Stimulated activated CD8-positive, alpha-beta memory T cell treated with anti-CD3 and anti-CD28 coated beads, Interleukin-15, amount 100 ng/mL, for 24 hours (primary cell): ENCODE measurements around the gene BRMS1L.
"Not testable (repeated sequence)": the region's sequence is repeated elsewhere in the genome, so short reads cannot be mapped to it uniquely, and the experiment has no call there.

Experiments
- DNase-seq: peaks from one replicate; pipeline ENCODE4 v3.0.0-alpha.2; 2020; ENCODE audit warnings: low read depth

Gene BRMS1L, protein sequence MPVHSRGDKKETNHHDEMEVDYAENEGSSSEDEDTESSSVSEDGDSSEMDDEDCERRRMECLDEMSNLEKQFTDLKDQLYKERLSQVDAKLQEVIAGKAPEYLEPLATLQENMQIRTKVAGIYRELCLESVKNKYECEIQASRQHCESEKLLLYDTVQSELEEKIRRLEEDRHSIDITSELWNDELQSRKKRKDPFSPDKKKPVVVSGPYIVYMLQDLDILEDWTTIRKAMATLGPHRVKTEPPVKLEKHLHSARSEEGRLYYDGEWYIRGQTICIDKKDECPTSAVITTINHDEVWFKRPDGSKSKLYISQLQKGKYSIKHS

DNA sequence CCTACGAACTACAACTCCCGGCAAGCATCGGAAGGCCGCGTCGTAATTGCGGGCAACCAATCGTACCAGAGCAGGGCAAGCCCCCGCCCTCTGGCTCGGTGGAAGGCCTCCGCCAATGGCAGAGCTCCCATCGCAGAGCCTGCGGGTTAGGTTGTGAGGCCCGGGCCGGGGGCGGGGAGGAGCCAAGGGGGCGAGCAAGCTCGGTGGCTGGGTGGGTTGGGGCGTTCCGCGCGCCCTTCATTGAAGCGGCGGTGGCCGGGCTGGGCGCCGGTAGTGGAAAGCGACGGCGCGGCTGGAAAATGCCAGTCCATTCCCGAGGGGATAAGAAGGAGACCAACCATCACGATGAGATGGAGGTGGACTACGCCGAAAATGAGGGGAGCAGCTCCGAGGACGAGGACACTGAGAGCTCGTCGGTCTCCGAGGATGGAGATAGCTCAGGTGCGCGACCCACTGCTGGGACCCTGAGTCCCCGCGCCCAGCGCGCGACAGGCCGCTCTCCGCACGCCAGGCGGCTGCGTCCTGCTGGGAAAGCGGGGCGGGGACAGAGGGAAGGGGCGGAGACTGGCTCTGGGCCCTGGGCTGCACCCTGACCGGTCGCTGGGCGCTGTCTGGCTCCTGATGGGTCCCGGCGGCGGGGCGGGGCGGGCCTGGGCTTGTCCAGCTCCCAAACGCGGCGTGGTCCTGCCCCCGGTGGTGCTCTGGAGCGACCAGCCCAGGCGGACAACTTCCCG lies at the start of gene BRMS1L:
TSS of gene BRMS1L (plus strand) at position 121 of the 734 bp plus-strand sequence. CDS start at position 300, 179 bp downstream.
- DNase-seq: peak; percentile 83

DNA sequence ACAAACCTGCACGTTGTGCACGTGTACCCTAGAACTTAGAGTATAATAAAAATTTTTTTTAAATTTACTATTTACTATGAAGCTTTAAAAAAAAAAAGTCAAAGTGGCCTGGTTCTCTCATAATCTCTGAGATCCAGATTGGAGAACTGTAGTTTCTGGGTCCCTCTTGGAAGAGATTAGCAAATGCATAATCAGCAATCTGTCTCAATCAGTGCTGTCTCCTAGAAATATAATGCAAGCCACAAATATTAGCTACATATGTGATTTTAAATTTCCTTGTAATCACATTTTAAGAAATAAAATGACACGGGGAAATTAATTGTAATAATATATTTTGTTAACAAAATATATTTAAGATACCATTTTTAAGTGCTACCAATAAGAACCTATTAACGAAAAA lies 49.3 kb upstream of the BRMS1L start:
- no peak for DNase-seq

DNA sequence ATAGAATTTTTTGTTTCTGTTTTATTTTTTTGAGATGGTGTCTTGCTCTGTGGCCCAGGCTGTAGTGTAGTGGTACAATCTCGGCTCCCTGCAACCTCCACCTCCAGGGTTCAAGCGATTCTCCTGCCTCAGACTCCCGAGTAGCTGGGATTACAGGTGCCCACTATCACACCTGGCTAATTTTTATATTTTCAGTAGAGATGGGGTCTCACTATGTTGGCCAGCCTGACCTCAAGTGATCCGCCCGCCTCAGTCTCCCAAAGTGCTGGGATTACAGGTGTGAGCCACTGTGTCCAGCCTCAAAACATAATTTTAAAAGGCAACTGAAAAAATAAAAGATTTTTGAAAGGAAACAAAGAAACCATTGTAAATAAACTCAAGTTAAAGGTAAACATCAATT lies 48.6 kb upstream of the BRMS1L start:
- not testable (repeated sequence) for DNase-seq

DNA sequence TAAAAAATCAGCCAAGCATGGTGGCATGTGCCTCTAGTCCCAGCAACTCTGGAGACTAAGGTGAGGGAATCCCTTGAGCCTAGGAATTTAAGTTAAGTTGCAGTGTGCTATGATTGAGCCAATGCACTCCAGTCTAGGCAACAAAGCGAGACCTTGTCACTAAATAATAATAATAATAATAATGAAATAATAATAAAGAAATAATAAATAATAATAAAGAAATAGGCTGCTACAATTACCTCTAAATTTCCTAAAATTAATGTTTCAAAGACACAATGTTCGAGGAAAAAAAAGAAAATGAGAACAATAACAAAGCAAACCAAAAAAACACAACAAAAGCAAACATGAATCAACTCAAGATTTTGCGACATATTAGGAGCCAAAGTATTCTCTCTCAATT lies 46.8 kb upstream of the BRMS1L start:
- no peak for DNase-seq

DNA sequence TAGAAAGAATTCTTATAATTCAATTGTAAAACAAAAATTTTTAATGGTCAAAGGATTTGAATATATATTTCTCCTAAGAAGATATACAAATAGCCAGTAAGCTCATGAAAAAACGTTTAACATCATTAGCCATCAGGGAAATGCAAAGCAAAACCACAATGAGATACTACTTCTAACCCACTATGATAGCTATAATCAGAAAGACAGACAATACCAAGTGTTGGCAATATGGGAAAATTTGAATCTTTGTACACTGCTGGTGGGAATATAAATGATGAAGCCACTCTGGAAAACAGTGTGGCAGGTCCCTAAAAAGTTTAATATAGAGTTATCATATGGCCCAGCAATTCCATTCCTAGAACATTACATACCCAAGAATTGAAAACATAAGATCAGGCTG lies 42.4 kb upstream of the BRMS1L start:
- no peak for DNase-seq

DNA sequence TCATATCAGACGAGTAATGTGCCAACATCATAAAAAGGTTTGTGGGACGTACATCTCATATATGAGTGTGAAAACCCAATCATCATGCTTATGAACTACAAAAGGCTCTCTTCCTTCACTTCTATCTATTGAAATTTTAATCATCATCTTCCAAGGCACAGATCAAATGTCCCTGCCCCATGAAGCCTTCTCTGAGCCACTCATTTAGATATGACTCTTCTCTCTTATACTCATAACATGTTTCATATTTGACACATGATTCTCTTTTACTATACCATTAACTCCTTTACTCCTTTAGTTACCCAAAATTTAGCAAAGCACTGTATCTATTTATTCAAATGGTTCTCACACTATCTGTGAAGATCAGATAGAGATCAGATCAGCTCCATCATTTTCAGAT lies 39.3 kb upstream of the BRMS1L start:
- DNase-seq: no peak

DNA sequence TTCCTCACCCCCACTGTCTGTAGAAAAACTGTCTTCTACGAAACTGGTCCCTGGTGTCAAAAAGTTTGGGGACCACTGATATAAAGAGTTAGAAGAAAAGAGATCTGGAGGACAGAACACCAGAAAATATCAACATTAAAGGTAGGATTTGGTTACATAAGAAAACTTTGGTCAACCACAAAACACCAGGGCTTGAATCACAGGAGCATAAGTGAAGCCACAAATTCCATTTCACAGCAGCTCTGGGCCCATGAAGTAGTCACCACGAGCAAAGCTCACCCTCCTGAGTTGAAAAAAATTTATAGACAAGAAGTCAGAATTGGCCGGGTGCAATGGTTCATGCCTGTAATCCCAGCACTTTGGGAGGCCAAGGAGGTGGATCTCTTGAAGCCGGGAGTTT lies 36.5 kb upstream of the BRMS1L start:
- DNase-seq: no peak

DNA sequence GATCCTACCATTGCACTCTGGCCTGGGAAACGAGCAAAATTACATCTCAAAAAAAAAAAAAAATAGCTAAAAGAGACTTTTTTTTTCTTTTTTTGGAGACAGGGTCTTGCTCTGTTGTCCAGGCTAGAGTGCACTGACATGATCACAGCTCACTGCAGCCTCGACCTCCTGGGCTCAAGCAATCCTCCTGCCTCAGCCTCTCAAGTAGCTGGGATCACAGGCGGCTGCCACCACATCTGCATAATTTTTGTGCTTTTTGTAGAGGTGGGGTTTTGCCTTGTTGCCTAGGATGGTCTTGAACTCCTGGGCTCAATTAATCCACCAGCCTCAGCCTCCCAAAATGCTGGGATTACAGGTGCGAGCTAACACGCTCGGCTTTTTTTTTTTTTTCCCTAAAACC lies 28.3 kb upstream of the BRMS1L start:
- no peak for DNase-seq

DNA sequence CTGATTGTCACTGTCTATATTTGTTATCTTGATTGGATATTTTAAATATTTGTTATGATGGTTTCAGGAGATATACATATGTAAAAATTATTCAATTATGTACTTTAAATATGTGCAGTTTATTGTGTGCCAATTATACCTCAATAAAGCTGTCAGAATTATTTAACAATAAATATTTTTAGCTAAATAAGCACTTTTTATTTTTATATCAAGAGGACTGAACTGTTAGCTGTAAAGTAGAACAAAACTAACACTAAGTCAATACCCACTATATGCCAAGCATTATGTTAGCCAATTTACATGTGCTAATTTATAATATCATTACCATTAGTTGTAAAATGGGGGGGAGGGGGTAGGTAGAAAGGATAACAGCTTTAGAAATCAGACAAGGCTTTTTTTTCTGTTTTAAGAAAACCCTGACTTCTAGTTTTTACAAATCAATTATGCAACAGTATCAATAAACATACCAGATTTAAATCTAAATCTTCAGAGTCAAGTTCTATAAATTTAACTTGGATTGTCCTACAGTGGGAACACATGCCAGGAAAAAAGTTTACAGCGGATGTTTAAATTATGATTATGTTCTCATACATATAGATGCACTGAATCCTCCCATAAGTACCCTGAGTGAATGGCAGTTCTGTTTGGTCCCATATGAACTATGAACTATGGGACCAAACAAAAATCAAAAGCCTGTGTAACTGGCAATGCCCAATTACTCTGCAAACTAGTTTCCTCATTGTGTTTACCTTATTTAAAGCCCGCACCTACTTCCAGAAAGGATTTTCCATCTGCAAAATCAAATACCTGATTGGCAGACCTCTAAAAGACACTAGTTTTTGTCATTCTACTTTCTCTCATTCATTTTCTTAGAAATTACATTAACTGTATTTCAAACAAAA lies 19.9 kb upstream of the BRMS1L start:
- DNase-seq: no peak

DNA sequence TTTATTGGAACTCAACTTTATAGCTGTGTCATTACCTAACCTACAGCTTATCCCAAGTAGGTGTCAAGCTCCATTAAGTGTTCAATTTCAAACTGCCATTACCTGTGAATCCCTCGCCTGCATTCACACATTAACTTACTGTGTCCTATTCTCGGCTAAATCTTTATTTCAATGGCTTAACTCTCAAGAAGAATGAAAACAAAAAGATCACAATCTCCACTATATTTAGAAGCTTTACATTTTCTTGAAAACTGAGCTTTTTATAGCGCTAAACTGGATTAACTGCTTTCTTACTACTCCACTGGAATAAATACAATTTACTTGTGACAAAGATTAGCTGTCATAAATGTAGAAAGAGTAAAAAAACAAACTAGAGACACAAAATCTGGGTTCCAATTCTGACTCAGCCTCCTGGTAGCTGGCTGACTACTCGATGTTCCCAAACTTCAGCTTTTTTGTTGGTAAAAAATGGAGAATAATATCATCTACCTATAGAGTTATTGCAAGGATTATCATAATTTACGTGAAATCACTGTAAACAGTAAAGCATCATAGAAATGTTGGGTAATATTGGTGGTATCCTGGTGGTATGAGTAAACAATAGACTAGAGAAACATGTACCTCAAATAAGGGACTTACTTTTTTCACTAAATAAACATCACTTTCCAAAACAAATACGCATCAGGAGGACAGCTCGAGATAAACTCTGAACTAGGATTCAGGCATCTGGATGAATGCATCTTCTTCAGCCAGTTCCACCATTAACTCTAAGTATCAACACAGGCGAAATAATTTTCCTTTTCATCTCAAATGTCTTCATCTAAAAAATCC lies 18.8 kb upstream of the BRMS1L start:
- no peak for DNase-seq

DNA sequence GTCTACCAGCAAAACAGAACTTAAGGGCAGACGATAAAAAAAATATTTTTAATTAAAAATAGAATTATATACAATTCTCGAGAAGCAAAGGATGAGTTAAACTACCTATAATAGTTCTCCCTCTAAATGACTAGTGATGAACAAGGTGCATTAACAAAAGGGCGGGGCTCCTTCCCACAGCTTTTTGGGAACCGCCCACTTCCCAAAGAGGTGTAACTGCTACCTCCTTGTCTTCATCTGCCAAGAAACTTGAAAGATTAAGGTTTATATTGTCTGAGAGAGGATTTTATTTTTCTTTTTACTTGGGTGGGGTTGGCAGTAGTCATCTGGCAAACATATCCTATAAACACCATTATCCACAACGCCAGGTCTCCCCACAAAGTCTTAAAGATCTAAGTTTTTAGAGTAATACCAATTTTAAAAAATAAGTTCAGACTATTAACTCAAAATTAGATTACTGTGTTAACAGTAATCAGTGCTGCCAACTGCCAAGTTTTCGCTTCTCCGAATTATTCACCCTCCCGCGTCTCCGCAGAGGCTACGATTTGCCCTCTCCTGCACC lies 18.0 kb upstream of the BRMS1L start:
- no peak for DNase-seq

DNA sequence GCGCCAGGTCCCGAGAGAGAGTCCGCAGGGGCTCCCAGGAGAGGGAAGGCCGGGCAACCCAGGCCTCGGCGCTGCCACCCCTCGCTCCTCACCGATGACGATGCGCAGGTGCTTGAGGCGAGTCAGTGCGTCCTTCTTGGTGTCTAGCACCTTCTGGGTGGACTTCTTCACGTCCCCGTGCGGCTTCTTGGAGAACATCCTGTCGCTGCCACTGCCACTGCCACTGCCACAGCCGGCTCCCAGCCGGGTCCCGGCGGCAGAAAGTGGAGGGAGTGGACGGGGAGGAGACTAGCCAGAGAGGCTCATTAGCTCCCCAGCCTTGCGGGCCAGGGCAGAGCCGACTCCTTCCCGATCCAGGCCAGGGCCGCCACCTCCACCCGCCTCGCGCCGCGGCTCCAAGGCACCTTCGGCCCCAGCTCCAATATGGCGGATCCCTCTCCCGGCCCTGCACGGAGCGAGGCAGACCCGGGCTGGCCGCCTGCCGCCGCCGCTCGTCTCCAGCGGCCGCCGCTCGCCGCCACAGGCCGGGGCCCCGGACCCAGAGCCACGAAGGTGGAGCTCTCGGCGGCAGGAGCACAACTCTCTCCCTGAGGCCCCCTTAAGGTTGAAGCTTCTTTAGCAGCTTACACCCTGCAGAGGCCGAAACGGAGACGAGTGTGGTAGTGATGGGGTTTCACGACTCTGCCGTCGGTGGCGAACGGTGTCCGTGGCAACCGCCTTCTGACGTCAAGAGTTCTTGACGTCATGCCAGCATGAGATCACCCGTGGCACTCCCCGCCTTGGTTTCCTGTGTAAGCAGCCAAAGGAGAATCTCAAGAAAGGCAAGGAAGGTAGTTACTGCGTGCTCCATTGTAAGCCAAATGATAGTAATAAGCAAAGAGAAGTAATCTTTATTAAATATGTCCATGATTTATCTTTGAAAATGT lies 17.2 kb upstream of the BRMS1L start, which contains the start of gene RALGAPA1:
TSS of gene RALGAPA1 (minus strand) at position 658 of the 926 bp plus-strand sequence. CDS start at position 198, 460 bp downstream.
- peak; percentile 82 for DNase-seq

DNA sequence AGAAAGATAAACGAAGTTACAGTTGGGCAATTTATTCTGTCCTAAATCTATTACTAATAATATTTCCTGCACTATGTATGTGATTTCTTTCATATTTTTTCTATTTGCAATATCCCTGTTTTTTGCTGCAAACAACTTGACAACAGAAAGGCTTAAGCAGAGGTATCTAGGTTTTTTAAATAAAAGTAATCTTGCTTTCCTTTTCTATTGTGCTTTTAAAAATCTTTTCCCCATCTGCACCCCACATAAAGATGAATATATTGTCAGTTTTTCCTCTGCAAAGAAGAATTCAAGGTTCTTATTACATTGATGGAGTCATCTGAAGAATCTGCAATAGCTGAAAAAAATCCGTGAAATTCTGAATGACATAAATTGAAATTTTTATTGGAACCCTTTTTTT lies 16.5 kb upstream of the BRMS1L start:
- DNase-seq: no peak

DNA sequence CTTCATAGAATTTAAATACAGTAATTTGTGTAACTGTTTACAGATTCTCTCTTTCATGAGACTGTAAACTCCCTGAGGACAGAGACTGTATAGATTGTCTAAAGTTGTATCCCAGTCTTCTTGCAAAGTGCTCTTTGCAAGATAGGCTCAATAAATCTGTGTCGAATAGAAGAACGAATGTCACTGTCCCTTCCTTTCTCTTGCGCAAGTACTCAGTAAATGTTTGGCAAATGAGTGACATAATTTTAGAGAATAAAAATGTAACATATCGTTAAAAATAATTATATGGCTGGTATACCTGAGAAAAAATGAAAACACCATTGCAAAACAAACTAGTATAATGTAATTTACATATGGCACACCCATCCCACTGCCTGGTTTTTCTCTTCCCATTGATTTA lies 15.2 kb upstream of the BRMS1L start:
- DNase-seq: no peak

DNA sequence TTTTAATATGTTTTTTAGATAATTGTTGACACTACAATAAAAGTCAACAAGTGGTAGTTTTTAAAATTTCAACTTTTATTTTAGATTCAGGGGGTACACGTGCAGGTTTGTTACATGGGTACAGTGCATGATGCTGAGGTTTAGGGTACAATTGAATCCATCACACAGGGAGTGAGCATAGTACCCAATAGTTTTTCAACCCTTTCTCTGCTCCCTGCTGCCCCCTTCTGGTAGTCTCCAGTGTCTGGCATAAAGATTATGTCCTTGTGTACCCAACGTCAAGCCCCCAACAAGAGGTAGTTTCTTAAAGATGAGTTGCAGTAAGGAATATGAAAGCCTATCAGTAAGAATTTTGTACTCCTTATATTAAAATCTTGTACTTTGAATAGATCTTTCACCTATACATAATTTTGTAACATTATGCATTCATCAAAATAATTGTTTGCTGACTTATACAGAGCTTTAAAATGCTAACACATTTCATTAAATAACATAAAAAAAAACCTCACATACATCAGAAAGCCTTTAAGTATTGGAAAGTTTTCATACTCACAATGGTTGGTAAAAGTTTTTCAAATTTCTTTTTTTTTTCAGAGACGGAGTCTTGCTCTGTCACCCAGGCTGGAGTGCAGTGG lies 11.7 kb upstream of the BRMS1L start:
- peak; percentile 47 for DNase-seq

DNA sequence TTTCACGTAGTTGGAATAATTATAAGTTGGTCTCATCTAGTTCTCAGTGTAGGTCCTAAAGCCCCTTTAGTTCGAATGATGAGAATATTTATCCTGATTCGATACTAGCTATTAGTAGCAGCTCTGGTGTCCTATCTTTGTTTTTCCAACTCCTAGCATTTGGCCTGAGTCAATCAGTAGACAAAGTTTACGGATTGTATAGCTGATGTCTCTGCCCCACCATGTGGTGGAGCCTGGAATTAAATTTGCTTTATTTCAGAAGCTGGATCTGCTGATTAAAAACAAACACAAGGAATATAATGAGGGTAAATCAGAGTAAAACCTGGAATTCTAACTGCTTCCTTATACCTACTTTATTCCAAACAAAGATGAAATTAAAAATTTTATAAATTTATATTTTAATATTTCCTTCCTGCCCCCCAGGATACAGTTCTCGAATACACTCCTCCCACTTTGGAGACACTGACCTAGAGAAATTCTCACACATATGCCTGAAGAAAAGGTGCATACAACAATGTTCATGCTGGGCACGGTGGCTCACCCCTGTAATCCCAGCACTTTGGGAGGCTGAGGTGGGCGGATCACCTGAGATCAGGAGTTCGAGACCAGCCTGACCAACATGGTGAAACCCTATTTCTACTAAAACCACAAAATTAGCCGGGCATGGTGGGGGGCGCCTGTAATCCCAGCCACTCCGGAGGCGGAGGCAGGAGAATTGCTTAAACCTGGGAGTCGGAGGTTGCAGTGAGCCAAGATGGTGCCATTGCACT lies 7.6 kb upstream of the BRMS1L start:
- DNase-seq: no peak

DNA sequence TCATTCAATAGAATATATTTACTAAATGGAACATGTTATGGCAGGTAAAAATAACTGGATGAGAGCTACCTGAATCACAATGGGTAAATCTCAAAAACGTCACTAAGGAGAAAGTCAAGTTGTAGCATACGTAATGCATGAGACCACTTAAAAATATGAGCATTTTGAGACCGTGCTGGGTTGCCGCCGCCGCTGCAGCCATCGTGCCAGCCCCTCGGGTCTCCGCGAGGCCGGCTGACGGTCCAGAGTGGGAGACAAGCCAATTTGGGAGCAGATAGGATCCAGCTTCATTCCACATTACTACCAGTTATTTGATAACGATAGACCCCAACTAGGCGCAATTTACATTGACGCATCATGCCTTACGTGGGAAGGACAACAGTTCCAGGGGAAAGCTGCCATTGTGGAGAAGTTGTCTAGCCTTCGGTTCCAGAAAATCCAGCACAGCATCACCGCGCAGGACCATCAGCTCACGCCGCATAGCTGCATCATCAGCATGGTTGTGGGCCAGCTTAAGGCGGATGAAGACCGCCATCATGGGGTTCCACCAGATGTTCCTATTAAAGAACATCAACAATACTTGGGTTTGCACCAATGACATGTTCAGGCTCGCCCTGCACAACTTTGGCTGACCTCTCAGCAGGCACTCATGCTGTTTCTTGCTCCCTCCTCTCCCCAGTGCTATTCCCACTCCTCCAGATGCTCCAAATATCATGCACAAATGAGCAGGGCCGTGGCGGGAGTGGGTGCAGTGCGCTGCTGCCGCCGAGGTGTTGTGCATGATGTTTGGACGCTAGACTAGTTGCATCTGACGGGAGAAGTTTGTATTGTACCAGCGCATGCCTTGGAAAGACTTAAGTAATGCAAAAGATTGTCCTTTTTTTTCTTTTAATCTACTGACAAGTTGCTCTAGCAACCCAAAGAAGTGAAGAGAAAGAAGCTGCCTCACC lies 6.3 kb upstream of the BRMS1L start:
- no peak for DNase-seq
